Progenitor cell of endocrine pancreas (in vitro differentiated cells): ENCODE measurements around the gene TBC1D8. TPM values are rescaled to one million over a fixed set of nuclear protein-coding genes. Genes with fewer than 3 reads are reported as not detected.

Experiments used
- DNase-seq: peaks from one replicate; pipeline ENCODE4 v3.0.0; 2021; ENCODE audit warnings: low spot score; ENCODE audit not compliant: unreplicated experiment
- H3K27ac Mint-ChIP-seq: 2 replicates; pipeline ENCODE4 v1.8.0; 2021; ENCODE audit warnings: mild to moderate bottlenecking, moderate library complexity, mixed read lengths
- H3K27me3 Mint-ChIP-seq: 2 replicates; pipeline ENCODE4 v1.8.0; 2021; ENCODE audit warnings: mixed read lengths
- H3K36me3 Mint-ChIP-seq: 2 replicates; pipeline ENCODE4 v1.8.0; 2022; ENCODE audit warnings: mixed read lengths; ENCODE audit not compliant: insufficient read depth
- H3K4me1 Mint-ChIP-seq: 2 replicates; pipeline ENCODE4 v1.8.0; 2021; ENCODE audit warnings: low read depth, mixed read lengths
- H3K4me3 Mint-ChIP-seq: 2 replicates; pipeline ENCODE4 v1.8.0; 2021; ENCODE audit warnings: low read depth, mild to moderate bottlenecking, moderate library complexity, mixed read lengths
- H3K9me3 Mint-ChIP-seq: 2 replicates; pipeline ENCODE4 v1.8.0; 2021; ENCODE audit warnings: low read depth, mixed read lengths
- total RNA-seq: library from RNA; stranded (reverse); gene quantifications from 2 replicates; pipeline ENCODE4 v1.2.1, GENCODE V29; 2021
- TF ChIP-seq, protein P1 (sequence below): fragments of 200-600 bp; sonication (generic); IDR thresholded peaks from one replicate; pipeline ENCODE4 v1.5.0; 2021; ENCODE audit warnings: antibody characterized with exemption, mild to moderate bottlenecking; ENCODE audit not compliant: unreplicated experiment

Gene TBC1D8
- total RNA-seq, 1 donor from 2014 or later: 34.8 TPM

DNA sequence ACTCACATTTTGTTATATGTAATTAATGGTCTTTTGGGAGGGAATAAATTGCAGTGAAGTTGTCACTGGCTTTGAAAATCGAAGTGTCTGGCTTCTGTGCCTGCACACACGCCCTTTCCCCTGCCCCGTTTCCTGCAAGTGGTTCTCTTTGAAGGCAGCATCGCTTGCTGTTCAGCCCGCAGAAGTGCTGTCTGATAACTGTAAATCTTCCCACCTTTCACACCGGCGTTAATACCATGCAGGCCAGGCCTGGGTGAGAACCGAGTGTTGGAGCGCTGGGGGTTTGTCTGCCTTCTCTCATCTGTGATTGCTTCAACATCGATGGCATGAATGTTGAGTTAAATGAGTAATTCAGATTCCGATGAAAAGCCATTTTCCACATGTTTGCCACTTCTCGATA is 187.0 kb downstream of the TBC1D8 start:
- H3K27me3 Mint-ChIP-seq: peaks cover 8% of the 10 kb centered on the region
- no peak overlapping the region for H3K27ac Mint-ChIP-seq
- no peak for DNase-seq
- TF ChIP-seq, protein P1, sequence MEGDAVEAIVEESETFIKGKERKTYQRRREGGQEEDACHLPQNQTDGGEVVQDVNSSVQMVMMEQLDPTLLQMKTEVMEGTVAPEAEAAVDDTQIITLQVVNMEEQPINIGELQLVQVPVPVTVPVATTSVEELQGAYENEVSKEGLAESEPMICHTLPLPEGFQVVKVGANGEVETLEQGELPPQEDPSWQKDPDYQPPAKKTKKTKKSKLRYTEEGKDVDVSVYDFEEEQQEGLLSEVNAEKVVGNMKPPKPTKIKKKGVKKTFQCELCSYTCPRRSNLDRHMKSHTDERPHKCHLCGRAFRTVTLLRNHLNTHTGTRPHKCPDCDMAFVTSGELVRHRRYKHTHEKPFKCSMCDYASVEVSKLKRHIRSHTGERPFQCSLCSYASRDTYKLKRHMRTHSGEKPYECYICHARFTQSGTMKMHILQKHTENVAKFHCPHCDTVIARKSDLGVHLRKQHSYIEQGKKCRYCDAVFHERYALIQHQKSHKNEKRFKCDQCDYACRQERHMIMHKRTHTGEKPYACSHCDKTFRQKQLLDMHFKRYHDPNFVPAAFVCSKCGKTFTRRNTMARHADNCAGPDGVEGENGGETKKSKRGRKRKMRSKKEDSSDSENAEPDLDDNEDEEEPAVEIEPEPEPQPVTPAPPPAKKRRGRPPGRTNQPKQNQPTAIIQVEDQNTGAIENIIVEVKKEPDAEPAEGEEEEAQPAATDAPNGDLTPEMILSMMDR: no peak
- no peaks in the 10 kb centered on the region for H3K36me3 Mint-ChIP-seq
- no peaks in the 10 kb centered on the region for H3K9me3 Mint-ChIP-seq
- no peak overlapping the region for H3K4me3 Mint-ChIP-seq
- no peaks in the 10 kb centered on the region for H3K4me1 Mint-ChIP-seq

DNA sequence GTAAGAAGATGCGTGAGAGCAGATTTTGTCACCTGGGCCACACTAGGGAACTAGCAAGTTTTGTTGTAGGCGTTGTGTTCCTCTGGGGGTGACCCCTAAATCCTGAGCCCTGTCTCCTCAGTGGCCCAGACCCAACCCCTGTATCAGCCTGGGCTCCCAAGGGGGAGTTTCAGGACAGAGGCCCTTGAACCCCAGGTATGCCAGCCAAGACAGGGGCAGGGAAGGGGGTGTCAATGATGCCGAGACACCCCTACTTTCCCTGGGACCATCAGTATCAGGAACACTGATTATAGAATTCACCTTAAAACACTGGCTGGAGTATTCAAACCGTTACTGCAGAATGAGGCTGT is 188.2 kb downstream of the TBC1D8 start:
- DNase-seq: no peak
- no peak overlapping the region for H3K27ac Mint-ChIP-seq
- TF ChIP-seq, protein P1: no peak
- H3K4me1 Mint-ChIP-seq: no peaks in the 10 kb centered on the region
- H3K9me3 Mint-ChIP-seq: no peaks in the 10 kb centered on the region
- no peak overlapping the region for H3K4me3 Mint-ChIP-seq
- no peaks in the 10 kb centered on the region for H3K36me3 Mint-ChIP-seq
- peaks cover 8% of the 10 kb centered on the region for H3K27me3 Mint-ChIP-seq

DNA sequence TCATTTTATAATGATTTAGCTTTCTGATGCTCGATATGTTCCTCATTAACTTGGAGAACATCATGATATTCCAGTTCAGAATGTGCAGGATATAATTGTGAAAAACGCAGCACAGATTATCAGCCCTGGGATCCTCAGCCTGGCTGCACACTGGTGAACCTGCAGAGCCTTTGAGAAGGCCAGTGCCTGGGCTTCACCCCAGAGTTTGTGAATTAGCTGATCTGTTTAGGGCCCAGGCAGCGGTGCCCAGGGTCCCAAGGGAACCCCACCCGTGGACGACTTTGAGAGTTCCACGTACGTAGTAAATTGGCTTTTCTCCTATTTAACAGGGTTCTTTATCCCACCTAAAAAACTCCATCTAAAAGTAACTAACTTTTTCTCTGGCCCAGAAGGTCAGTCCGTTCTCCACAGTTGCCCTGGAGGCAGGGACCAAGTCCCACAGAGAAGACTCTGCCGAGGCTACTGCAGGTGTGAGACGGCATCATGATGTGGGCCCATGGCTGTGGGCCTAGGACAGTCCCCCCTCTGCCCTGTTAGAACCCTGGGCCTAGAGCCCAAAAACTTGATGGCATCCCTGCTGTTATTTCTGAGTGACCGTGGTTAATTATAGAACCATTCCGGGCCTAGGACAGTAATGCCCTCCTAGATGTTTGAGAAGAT is 188.7 kb downstream of the TBC1D8 start:
- DNase-seq: no peak
- no peaks in the 10 kb centered on the region for H3K9me3 Mint-ChIP-seq
- peaks cover 4% of the 10 kb centered on the region for H3K27me3 Mint-ChIP-seq
- no peak overlapping the region for H3K27ac Mint-ChIP-seq
- H3K36me3 Mint-ChIP-seq: no peaks in the 10 kb centered on the region
- no peaks in the 10 kb centered on the region for H3K4me1 Mint-ChIP-seq
- TF ChIP-seq, protein P1: no peak
- H3K4me3 Mint-ChIP-seq: no peak overlapping the region

DNA sequence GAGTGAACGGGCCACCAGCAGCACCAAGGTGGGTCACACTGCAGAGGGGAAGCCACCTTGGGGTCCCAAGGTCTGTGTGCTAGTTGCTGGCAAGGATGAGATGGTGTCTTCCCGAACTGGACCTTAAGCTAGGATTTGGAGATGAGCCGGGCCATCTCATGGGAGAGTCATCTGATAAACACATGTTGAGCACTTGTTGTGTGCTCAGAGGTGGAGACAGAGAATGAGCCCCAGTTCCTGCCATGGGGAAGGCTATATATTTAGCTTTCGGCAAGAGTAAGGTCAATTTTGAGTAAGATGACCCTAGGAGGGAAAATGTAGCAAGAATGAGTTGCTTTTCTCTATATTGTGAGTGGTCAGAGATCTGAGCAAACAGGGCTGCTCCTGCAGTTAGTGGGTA is 190.5 kb downstream of the TBC1D8 start:
- H3K36me3 Mint-ChIP-seq: no peaks in the 10 kb centered on the region
- no peak overlapping the region for H3K27ac Mint-ChIP-seq
- no peaks in the 10 kb centered on the region for H3K9me3 Mint-ChIP-seq
- no peaks in the 10 kb centered on the region for H3K4me1 Mint-ChIP-seq
- peaks cover 4% of the 10 kb centered on the region for H3K27me3 Mint-ChIP-seq
- no peak for DNase-seq
- TF ChIP-seq, protein P1: no peak
- H3K4me3 Mint-ChIP-seq: no peak overlapping the region

DNA sequence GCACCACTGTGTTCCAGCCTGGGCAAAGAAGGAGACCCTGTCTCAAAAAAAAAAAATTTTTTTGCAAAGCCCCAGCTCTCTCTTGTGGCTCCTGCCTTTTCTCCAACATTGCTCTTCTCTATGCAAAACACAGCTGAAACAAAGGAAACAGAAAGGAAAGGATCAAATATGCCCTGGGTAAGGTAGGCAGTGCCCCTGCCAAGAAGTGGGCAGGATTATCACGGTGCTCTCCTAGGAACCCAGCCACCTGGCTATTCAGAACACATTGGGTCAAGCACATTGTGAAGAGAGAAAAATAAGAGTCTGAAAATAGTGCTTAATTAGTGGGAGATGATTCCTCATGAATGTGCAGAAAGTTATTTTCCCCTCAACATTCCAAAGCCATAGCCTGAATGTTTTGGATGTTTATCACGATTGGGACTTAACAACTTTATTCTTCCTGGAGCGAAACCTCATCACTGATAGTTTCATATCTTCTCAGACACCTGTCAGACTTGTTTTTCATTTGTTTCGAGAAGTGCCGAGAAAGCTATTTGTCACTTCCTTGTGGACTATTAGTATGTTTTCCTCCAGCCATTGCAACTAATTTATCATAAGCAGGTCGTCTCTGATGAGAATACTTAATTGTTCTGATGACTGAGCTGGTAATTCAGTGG is 191.8 kb downstream of the TBC1D8 start:
- H3K36me3 Mint-ChIP-seq: no peaks in the 10 kb centered on the region
- no peak overlapping the region for H3K4me3 Mint-ChIP-seq
- TF ChIP-seq, protein P1: no peak
- no peaks in the 10 kb centered on the region for H3K4me1 Mint-ChIP-seq
- no peak for DNase-seq
- H3K9me3 Mint-ChIP-seq: no peaks in the 10 kb centered on the region
- no peak overlapping the region for H3K27ac Mint-ChIP-seq
- H3K27me3 Mint-ChIP-seq: peaks cover 4% of the 10 kb centered on the region
